ENCODE data around the gene AP5B1.

- no peak for TF ChIP-seq CTCF (IDR thresholded peaks at IDR 0.05 in 2 of 3, conservative IDR thresholded peaks at IDR 0.05 in 1 of 3; ENCODE audit: borderline replicate concordance in 1 of 3, insufficient read depth in 1 of 3, low read depth in 2 of 3, low read length in 2 of 3)
- TF ChIP-seq MAX (IDR thresholded peaks at IDR 0.05) = no peak
- no peak for TF ChIP-seq EZH2 (IDR thresholded peaks at IDR 0.05)
- no peak for TF ChIP-seq REST (IDR thresholded peaks at IDR 0.05; ENCODE audit: low read depth)
- TF ChIP-seq POLR2AphosphoS5 (IDR thresholded peaks at IDR 0.05; ENCODE audit: low read depth, low read length) = no peak
- no peak for TF ChIP-seq POLR2A (IDR thresholded peaks at IDR 0.05; ENCODE audit: borderline replicate concordance, extremely low read depth, insufficient read depth, insufficient read length)
- TF ChIP-seq ELF1 (IDR thresholded peaks at IDR 0.05; ENCODE audit: borderline replicate concordance, low read depth) = no peak
- TF ChIP-seq EZH2phosphoT487 (IDR thresholded peaks at IDR 0.05; ENCODE audit: borderline replicate concordance) = no peak
These were observed 38.4 kb downstream of the AP5B1 start for GRCh38 chr11:65742353-65742752.

All from HCT116 (cell line).